IgD-negative memory B cell (primary cell): ENCODE data around the gene RAB36. TPM values are rescaled to one million over a fixed set of nuclear protein-coding genes. Genes with fewer than 3 reads are reported as not detected.

Source experiments
- H3K27ac Mint-ChIP-seq, 3 donors: one replicate each; pipeline ENCODE4 v1.8.0; 2020 to 2022; ENCODE audit warnings: mild to moderate bottlenecking in 3 of 3, mixed read lengths in 3 of 3, moderate library complexity in 1 of 3
- H3K27me3 Mint-ChIP-seq: one replicate; pipeline ENCODE4 v1.8.0; 2021; ENCODE audit warnings: mixed read lengths
- H3K36me3 Mint-ChIP-seq: one replicate; pipeline ENCODE4 v1.8.0; 2020; ENCODE audit warnings: mild to moderate bottlenecking, mixed read lengths
- H3K4me1 Mint-ChIP-seq, 3 donors: one replicate each; pipeline ENCODE4 v1.8.0; 2020 to 2022; ENCODE audit warnings: mixed read lengths in 3 of 3, mild to moderate bottlenecking in 1 of 3
- H3K4me3 Mint-ChIP-seq, 4 donors: one replicate each; pipeline ENCODE4 v1.8.0; 2020 to 2022; ENCODE audit warnings: mild to moderate bottlenecking in 4 of 4, mixed read lengths in 4 of 4, moderate library complexity in 3 of 4
- H3K9me3 Mint-ChIP-seq, 3 donors: one replicate each; pipeline ENCODE4 v1.8.0; 2020 to 2021; ENCODE audit warnings: mixed read lengths in 3 of 3, mild to moderate bottlenecking in 1 of 3
- polyA plus RNA-seq: library from polyadenylated mRNA; unstranded; fragments of 300-500 nt; fragmentation: Illumina TruSeq; gene quantifications from one replicate; pipeline ENCODE4 v1.2.3, GENCODE V29; 2021

The RAB36 gene
- polyA plus RNA-seq, 1 donor from 2014 or later = 1.8 TPM

- Mint-ChIP-seq H3K27ac (peak overlapping the region in 1 of 3 donors; percentile 19), H3K36me3 (peaks cover 1% of the 10 kb centered on the region), H3K4me1 (peaks cover 0 to 2% (median 0%) of the 10 kb centered on the region in 3 donors), H3K4me3 (no peak overlapping the region), H3K27me3 (no peaks in the 10 kb centered on the region), H3K9me3 (no peaks in the 10 kb centered on the region)
These were observed 18.8 kb downstream of the RAB36 start for GRCh38 chr22:23164091-23164490.

GRCh38 chr22:23166042-23166831 lies 21.0 kb downstream of the RAB36 start:
- Mint-ChIP-seq H3K36me3 (peaks cover 1% of the 10 kb centered on the region), H3K4me3 (no peak overlapping the region), H3K4me1 (peaks cover 0 to 2% (median 0%) of the 10 kb centered on the region in 3 donors), H3K27me3 (no peaks in the 10 kb centered on the region), H3K27ac (no peak overlapping the region), H3K9me3 (no peaks in the 10 kb centered on the region)

GRCh38 chr22:23166841-23167616 lies 21.8 kb downstream of the RAB36 start:
- Mint-ChIP-seq H3K27ac (peak overlapping the region in 1 of 3 donors; percentile 35), H3K4me1 (peaks cover 0 to 2% (median 0%) of the 10 kb centered on the region in 3 donors), H3K27me3 (no peaks in the 10 kb centered on the region), H3K4me3 (no peak overlapping the region), H3K36me3 (peaks cover 1% of the 10 kb centered on the region), H3K9me3 (no peaks in the 10 kb centered on the region)

- Mint-ChIP-seq H3K4me1 (no peaks in the 10 kb centered on the region), H3K36me3 (peaks cover 1% of the 10 kb centered on the region), H3K4me3 (no peak overlapping the region), H3K9me3 (no peaks in the 10 kb centered on the region), H3K27ac (no peak overlapping the region), H3K27me3 (no peaks in the 10 kb centered on the region)
These were observed 23.2 kb downstream of the RAB36 start for GRCh38 chr22:23168391-23169042.

- peak overlapping the region in 1 of 3 donors; percentile 39 for H3K27ac Mint-ChIP-seq
- no peaks in the 10 kb centered on the region for H3K9me3 Mint-ChIP-seq
- H3K4me3 Mint-ChIP-seq = peak overlapping the region in 1 of 4 donors; percentile 66
- peaks cover 0 to 3% (median 2%) of the 10 kb centered on the region in 3 donors for H3K4me1 Mint-ChIP-seq
- peaks cover 2% of the 10 kb centered on the region for H3K27me3 Mint-ChIP-seq
- peaks cover 1% of the 10 kb centered on the region for H3K36me3 Mint-ChIP-seq
These were observed 23.7 kb downstream of the RAB36 start for GRCh38 chr22:23169043-23169406.

GRCh38 chr22:23175817-23176644 lies 30.8 kb downstream of the RAB36 start:
- Mint-ChIP-seq H3K9me3 (peaks cover 0 to 6% (median 0%) of the 10 kb centered on the region in 3 donors), H3K36me3 (no peaks in the 10 kb centered on the region), H3K27ac (peak overlapping the region in 2 of 3 donors; percentile 3 to 22), H3K4me3 (peak overlapping the region in 1 of 4 donors; percentile 78), H3K27me3 (peaks cover 4% of the 10 kb centered on the region), H3K4me1 (peaks cover 13 to 30% (median 17%) of the 10 kb centered on the region in 3 donors)

GRCh38 chr22:23176645-23177027 lies 31.4 kb downstream of the RAB36 start:
- Mint-ChIP-seq H3K9me3 (peaks cover 0 to 6% (median 0%) of the 10 kb centered on the region in 3 donors), H3K27me3 (peaks cover 4% of the 10 kb centered on the region), H3K27ac (peak overlapping the region in 1 of 3 donors; percentile 21), H3K4me1 (peaks cover 13 to 30% (median 17%) of the 10 kb centered on the region in 3 donors), H3K36me3 (no peaks in the 10 kb centered on the region), H3K4me3 (peak overlapping the region in 2 of 4 donors; percentile 18 to 78)

GRCh38 chr22:23177197-23177596 lies 31.9 kb downstream of the RAB36 start:
- peak overlapping the region in 1 of 4 donors; percentile 18 for H3K4me3 Mint-ChIP-seq

GRCh38 chr22:23178512-23179254 lies 33.4 kb downstream of the RAB36 start:
- no peaks in the 10 kb centered on the region for H3K36me3 Mint-ChIP-seq
- peaks cover 31 to 51% (median 34%) of the 10 kb centered on the region in 3 donors for H3K4me1 Mint-ChIP-seq
- peak overlapping the region; percentile 63 to 96 (median 82) for H3K4me3 Mint-ChIP-seq
- H3K27ac Mint-ChIP-seq = peak overlapping the region; percentile 65 to 95 (median 91)
- H3K9me3 Mint-ChIP-seq = peaks cover 0 to 6% (median 0%) of the 10 kb centered on the region in 3 donors
- H3K27me3 Mint-ChIP-seq = peaks cover 14% of the 10 kb centered on the region

More at GRCh38 chr22:23177197-23177596, 31.9 kb downstream of the RAB36 start:
- H3K36me3 Mint-ChIP-seq = no peaks in the 10 kb centered on the region
- peaks cover 17 to 36% (median 21%) of the 10 kb centered on the region in 3 donors for H3K4me1 Mint-ChIP-seq
- peaks cover 0 to 6% (median 0%) of the 10 kb centered on the region in 3 donors for H3K9me3 Mint-ChIP-seq
- H3K27me3 Mint-ChIP-seq = peaks cover 8% of the 10 kb centered on the region
- peak overlapping the region in 2 of 3 donors; percentile 21 to 91 for H3K27ac Mint-ChIP-seq

- Mint-ChIP-seq H3K4me3 (peak overlapping the region; percentile 77 to 96 (median 87)), H3K27me3 (peaks cover 12% of the 10 kb centered on the region), H3K27ac (peak overlapping the region in 2 of 3 donors; percentile 90 to 95), H3K4me1 (peaks cover 30 to 53% (median 39%) of the 10 kb centered on the region in 3 donors), H3K36me3 (no peaks in the 10 kb centered on the region), H3K9me3 (peaks cover 0 to 6% (median 0%) of the 10 kb centered on the region in 3 donors)
These were observed 34.4 kb downstream of the RAB36 start for GRCh38 chr22:23179381-23180299.

- Mint-ChIP-seq H3K27me3 (peaks cover 12% of the 10 kb centered on the region), H3K4me3 (peak within 1 kb of the TSS; percentile 87 to 96 (median 93)), H3K27ac (peak within 1 kb of the TSS in 2 of 3 donors; percentile 90 to 95), H3K9me3 (peaks cover 0 to 6% (median 0%) of the 10 kb centered on the region in 3 donors), H3K4me1 (peaks cover 30 to 53% (median 42%) of the 10 kb centered on the region in 3 donors), H3K36me3 (no peaks in the 10 kb centered on the region)
These were observed 35.1 kb downstream of the RAB36 start, which contains the start of gene BCR for GRCh38 chr22:23180301-23180892. BCR (plus strand) TSS chr22:23180509; CDS start chr22:23180961, 452 bp downstream.
